HEK293 (cell line): ENCODE measurements around the gene CFP.

ENCODE experiments used
- CTCF ChIP-seq: fragments of 450-650 bp; formaldehyde crosslinking; IDR thresholded peaks from 2 replicates; pipeline ENCODE4 v1.5.1; 2016; ENCODE audit warnings: missing biosample characterization, missing genetic modification characterization
- REST ChIP-seq: fragments of 450-650 bp; formaldehyde crosslinking; IDR thresholded peaks from 2 replicates; pipeline ENCODE4 v1.5.1; 2016; ENCODE audit warnings: missing biosample characterization, missing genetic modification characterization
- TSHZ1 ChIP-seq: fragments of 450-650 bp; formaldehyde crosslinking; IDR thresholded peaks from 2 replicates; pipeline ENCODE4 v1.5.1; 2016; ENCODE audit warnings: missing biosample characterization, missing genetic modification characterization, borderline replicate concordance
- ZNF121 ChIP-seq: fragments of 450-650 bp; formaldehyde crosslinking; IDR thresholded peaks from 2 replicates; pipeline ENCODE4 v1.5.1; 2016; ENCODE audit warnings: missing biosample characterization, missing genetic modification characterization
- ZNF133 ChIP-seq: fragments of 450-650 bp; formaldehyde crosslinking; IDR thresholded peaks from 2 replicates; pipeline ENCODE4 v1.5.1; 2016; ENCODE audit warnings: missing biosample characterization, missing genetic modification characterization
- ZNF18 ChIP-seq: fragments of 450-650 bp; formaldehyde crosslinking; IDR thresholded peaks from 2 replicates; pipeline ENCODE4 v1.5.1; 2016; ENCODE audit warnings: missing biosample characterization, missing genetic modification characterization

GRCh38 chrX:47634871-47635575, 5.3 kb upstream of the CFP start:
- no peak for TF ChIP-seq ZNF133
- no peak for TF ChIP-seq ZNF121 (tag by site-specific recombination)
- TF ChIP-seq CTCF (tag by site-specific recombination), result no peak
- no peak for TF ChIP-seq TSHZ1 (tag by site-specific recombination)
- no peak for TF ChIP-seq REST (tag by site-specific recombination)
- no peak for TF ChIP-seq ZNF18
